Endothelial cell of umbilical vein (primary cell): ENCODE results near the gene DCLRE1B. TPM values are rescaled to one million over a fixed set of nuclear protein-coding genes. Genes with fewer than 3 reads are reported as not detected.

Experiments used
- BruUV-seq: library from RNA; stranded (reverse); fragments of 400-500 nt; replicated peaks from 2 replicates; lab custom pipeline; 2021; lab: Mats Ljungman, UMichigan
- CTCF ChIA-PET: fragments of 300-600, 350-600 bp; sonication (Branson Sonifier 250); formaldehyde crosslinking; loops from one replicate; lab custom pipeline; 2021; ENCODE audit warnings: antibody characterized with exemption, inconsistent platforms; lab: Charles Lee
- POLR2A ChIA-PET: fragments of 300-600, 350-600 bp; sonication (Branson Sonifier 250); formaldehyde crosslinking; loops from one replicate; lab custom pipeline; 2021; ENCODE audit warnings: antibody characterized with exemption, inconsistent platforms; lab: Charles Lee
- DNase-seq: peaks from one replicate; pipeline ENCODE4 v3.0.0-alpha.2; 2011; ENCODE audit warnings: low read depth, low spot score
- FAIRE-seq: peaks from 2 replicates; lab custom pipeline; 2011; peaks lifted over from hg19 to GRCh38; lab: Jason Lieb, UNC
- H2AFZ ChIP-seq: 2 replicates; pipeline ENCODE4 v1.6.0; 2012; ENCODE audit warnings: low read depth, low read length, control low read depth, inconsistent platforms
- H3K27ac ChIP-seq: 2 replicates; pipeline ENCODE4 v1.5.1; 2011; ENCODE audit warnings: low read depth, mild to moderate bottlenecking, control low read depth, low read length, moderate library complexity; ENCODE audit not compliant: insufficient read depth
- H3K27me3 ChIP-seq, 2 experiments: 2 replicates each; pipeline versions ENCODE4 v1.6.0 to v1.6.1; 2011; ENCODE audit warnings: low read length in 2 of 2, mixed read lengths in 1 of 2; ENCODE audit not compliant: control insufficient read depth in 2 of 2, insufficient read depth in 2 of 2
- H3K36me3 ChIP-seq, 2 experiments: 2 replicates in 1 of 2; 3 replicates in 1 of 2; pipeline ENCODE4 v1.5.1; 2011; ENCODE audit warnings: low read length in 2 of 2, mild to moderate bottlenecking in 1 of 2, moderate library complexity in 1 of 2; ENCODE audit not compliant: control insufficient read depth in 2 of 2, insufficient read depth in 2 of 2; ENCODE audit errors: extremely low read depth in 1 of 2
- H3K4me1 ChIP-seq: 3 replicates; pipeline ENCODE4 v1.5.1; 2011; ENCODE audit warnings: mild to moderate bottlenecking, low read length; ENCODE audit not compliant: control insufficient read depth, insufficient read depth; ENCODE audit errors: extremely low read depth
- H3K4me2 ChIP-seq: 2 replicates; pipeline ENCODE4 v1.6.1; 2011; ENCODE audit warnings: low read length, control low read depth, mixed read lengths; ENCODE audit not compliant: insufficient read depth
- H3K4me3 ChIP-seq, 3 experiments: fragments of 200-600 bp in 1 of 3; sonication (generic), shearing (Covaris generic) in 1 of 3; replicated peaks in 1 of 3; 2 replicates each; pipeline ENCODE4 v1.5.1; 2011 to 2016; ENCODE audit warnings: control low read depth in 3 of 3, low read length in 3 of 3, mild to moderate bottlenecking in 2 of 3, inconsistent platforms in 1 of 3, low read depth in 1 of 3, moderate library complexity in 1 of 3; ENCODE audit not compliant: insufficient read depth in 1 of 3
- H3K79me2 ChIP-seq: 2 replicates; pipeline ENCODE4 v1.6.0; 2012; ENCODE audit warnings: low read length, inconsistent platforms; ENCODE audit not compliant: control insufficient read depth, insufficient read depth
- H3K9ac ChIP-seq: replicated peaks from 2 replicates; pipeline ENCODE3; 2011; ENCODE audit warnings: low read length, control low read depth; ENCODE audit not compliant: insufficient read depth; ENCODE audit errors: extremely low read depth
- H3K9me1 ChIP-seq: replicated peaks from 3 replicates; pipeline ENCODE4 v1.6.0; 2011; ENCODE audit warnings: mild to moderate bottlenecking, low read length; ENCODE audit not compliant: control insufficient read depth, insufficient read depth; ENCODE audit errors: extremely low read depth
- H3K9me3 ChIP-seq: replicated peaks from 2 replicates; pipeline ENCODE4 v1.5.1; 2012; ENCODE audit warnings: low read length, inconsistent platforms; ENCODE audit not compliant: control insufficient read depth, insufficient read depth
- H4K20me1 ChIP-seq: replicated peaks from 2 replicates; pipeline ENCODE3; 2011; ENCODE audit warnings: mild to moderate bottlenecking, low read length; ENCODE audit not compliant: control insufficient read depth, insufficient read depth; ENCODE audit errors: extremely low read depth
- EZH2 ChIP-seq: IDR thresholded peaks from 2 replicates; pipeline ENCODE4 v1.6.1; 2012; ENCODE audit warnings: borderline replicate concordance, low read depth, mild to moderate bottlenecking, moderate library complexity, low read length, inconsistent platforms; ENCODE audit not compliant: severe bottlenecking
- FOS ChIP-seq: IDR thresholded peaks from 2 replicates; pipeline ENCODE4 v1.6.1; 2011; ENCODE audit warnings: mild to moderate bottlenecking, low read length, moderate library complexity, borderline replicate concordance; ENCODE audit not compliant: insufficient read depth
- GATA2 ChIP-seq: IDR thresholded peaks from 2 replicates; pipeline ENCODE4 v1.7.0; 2011; ENCODE audit warnings: low read depth, mild to moderate bottlenecking, moderate library complexity, mixed read lengths, low read length; ENCODE audit not compliant: insufficient read length, insufficient read depth
- JUN ChIP-seq: IDR thresholded peaks from 2 replicates; pipeline ENCODE4 v1.6.1; 2011; ENCODE audit warnings: borderline replicate concordance, low read depth; ENCODE audit not compliant: insufficient read length, insufficient read depth
- MYC ChIP-seq: IDR thresholded peaks from one replicate; pipeline ENCODE4 v1.6.1; 2011; ENCODE audit warnings: mild to moderate bottlenecking, low read depth, low read length
- POLR2A ChIP-seq: IDR thresholded peaks from 2 replicates; pipeline ENCODE4 v1.6.1; 2012; ENCODE audit warnings: low read depth, mild to moderate bottlenecking, control low read depth, low read length
- POLR2AphosphoS5 ChIP-seq: IDR thresholded peaks from 2 replicates; pipeline ENCODE4 v1.6.1; 2012; ENCODE audit warnings: low read depth, mild to moderate bottlenecking, control low read depth, low read length, moderate library complexity; ENCODE audit not compliant: insufficient read depth
- dilution Hi-C: fragments of 300-500 bp; cut with MboI; formaldehyde crosslinking; loops from one replicate; pipeline ENCODE4 v1.15.0; 2019; ENCODE audit warnings: low sequenced_read_pairs; ENCODE audit not compliant: extremely low pct_ligation_motif_present
- intact Hi-C: fragments of 100-400 bp; cut with micrococcal nuclease; formaldehyde crosslinking; loops from one replicate; pipeline ENCODE4 v1.10.0; 2022
- polyA plus RNA-seq, 4 experiments: library from polyadenylated mRNA; depleted of rRNA in 3 of 4; stranded (reverse) in 3 of 4; unstranded in 1 of 4; fragments of >200 nt; gene quantifications; 2 replicates each; pipeline versions ENCODE4 v1.2.1 to v1.2.3, GENCODE V29; 2011 to 2012; ENCODE audit warnings: missing spikeins in 1 of 4
- total RNA-seq: library from RNA; stranded (reverse); gene quantifications from 2 replicates; pipeline ENCODE4 v1.2.3, GENCODE V29; 2021
- TF ChIP-seq, protein P1 (sequence below): IDR thresholded peaks from 2 replicates; pipeline ENCODE4 v1.6.1; 2011; ENCODE audit not compliant: insufficient read depth, insufficient read length
- TF ChIP-seq, protein P2 (sequence below), 2 donors: IDR thresholded peaks; 1 replicate in 1 of 2; 2 replicates in 1 of 2; pipeline ENCODE4 v1.5.1; 2011; ENCODE audit warnings: low read length in 2 of 2, mild to moderate bottlenecking in 2 of 2, moderate library complexity in 2 of 2, control low read depth in 1 of 2, inconsistent platforms in 1 of 2, low read depth in 1 of 2; ENCODE audit not compliant: insufficient read depth in 1 of 2; ENCODE audit errors: extremely low read depth in 1 of 2

Gene DCLRE1B
- total and polyA plus RNA-seq, 2 donors (not counting 3 experiments of a cell fraction or from before 2014, with no cell fraction given) = 5.6 to 10.7 TPM

DNA sequence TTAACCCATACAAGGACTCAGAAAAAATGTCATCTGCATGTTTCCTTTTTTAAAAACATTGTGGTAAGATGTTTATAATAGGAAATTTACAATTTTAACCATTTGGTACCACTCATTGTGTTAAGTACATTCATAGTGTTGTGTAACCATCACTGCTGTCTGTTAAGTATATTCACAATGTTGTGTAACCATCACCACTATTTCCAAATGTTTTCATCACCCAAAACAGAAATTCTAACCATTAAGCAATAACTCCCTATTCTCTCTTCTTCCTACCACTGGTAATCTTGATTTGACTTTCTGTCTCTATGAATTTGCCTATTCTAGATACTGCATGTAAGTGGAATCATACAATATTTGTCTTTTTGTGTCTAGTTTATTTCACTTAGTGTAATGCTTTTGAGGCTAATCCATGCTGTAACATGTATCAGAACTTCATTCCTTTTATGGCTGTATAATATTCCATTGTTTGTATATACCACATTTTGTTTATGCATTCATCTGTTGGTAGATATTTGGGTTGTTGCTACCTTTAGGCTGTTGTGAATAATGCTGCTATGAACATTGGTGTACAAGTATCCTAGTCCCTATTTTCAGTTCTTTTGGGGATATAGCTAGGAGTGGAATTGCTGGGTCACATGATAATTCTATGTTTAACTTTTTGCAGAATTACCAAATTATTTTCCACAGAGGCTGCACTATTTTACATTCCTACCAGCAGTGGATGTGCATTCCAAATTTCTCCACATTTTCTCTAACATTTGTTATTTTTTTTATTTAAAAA is 38.1 kb downstream of the DCLRE1B start:
- H3K9me1 ChIP-seq = no peaks in the 10 kb centered on the region
- peaks cover 88% of the 10 kb centered on the region for H3K79me2 ChIP-seq
- ChIA-PET CTCF (no interaction called here), POLR2A (no interaction called here)
- no peaks in the 10 kb centered on the region for H3K27me3 ChIP-seq
- no peak overlapping the region for H3K9ac ChIP-seq
- TF ChIP-seq JUN (no peak), MYC (no peak), GATA2 (no peak), FOS (no peak), EZH2 (no peak), POLR2AphosphoS5 (no peak), POLR2A (no peak)
- TF ChIP-seq, protein P1, sequence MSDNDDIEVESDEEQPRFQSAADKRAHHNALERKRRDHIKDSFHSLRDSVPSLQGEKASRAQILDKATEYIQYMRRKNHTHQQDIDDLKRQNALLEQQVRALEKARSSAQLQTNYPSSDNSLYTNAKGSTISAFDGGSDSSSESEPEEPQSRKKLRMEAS = no peak
- TF ChIP-seq, protein P2, sequence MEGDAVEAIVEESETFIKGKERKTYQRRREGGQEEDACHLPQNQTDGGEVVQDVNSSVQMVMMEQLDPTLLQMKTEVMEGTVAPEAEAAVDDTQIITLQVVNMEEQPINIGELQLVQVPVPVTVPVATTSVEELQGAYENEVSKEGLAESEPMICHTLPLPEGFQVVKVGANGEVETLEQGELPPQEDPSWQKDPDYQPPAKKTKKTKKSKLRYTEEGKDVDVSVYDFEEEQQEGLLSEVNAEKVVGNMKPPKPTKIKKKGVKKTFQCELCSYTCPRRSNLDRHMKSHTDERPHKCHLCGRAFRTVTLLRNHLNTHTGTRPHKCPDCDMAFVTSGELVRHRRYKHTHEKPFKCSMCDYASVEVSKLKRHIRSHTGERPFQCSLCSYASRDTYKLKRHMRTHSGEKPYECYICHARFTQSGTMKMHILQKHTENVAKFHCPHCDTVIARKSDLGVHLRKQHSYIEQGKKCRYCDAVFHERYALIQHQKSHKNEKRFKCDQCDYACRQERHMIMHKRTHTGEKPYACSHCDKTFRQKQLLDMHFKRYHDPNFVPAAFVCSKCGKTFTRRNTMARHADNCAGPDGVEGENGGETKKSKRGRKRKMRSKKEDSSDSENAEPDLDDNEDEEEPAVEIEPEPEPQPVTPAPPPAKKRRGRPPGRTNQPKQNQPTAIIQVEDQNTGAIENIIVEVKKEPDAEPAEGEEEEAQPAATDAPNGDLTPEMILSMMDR (IDR thresholded peaks at IDR 0.05; ENCODE audit: extremely low read depth in 1 of 2, insufficient read depth in 1 of 2, low read depth in 1 of 2, low read length in 2 of 2) = no peak
- H2AFZ ChIP-seq = no peak overlapping the region
- no peak for DNase-seq
- no peak overlapping the region for H3K27ac ChIP-seq
- no peaks in the 10 kb centered on the region for H4K20me1 ChIP-seq
- H3K36me3 ChIP-seq = peaks cover 3 to 10% of the 10 kb centered on the region in 2 experiments
- dilution Hi-C loops = no loop called here
- no TSS peak for BruUV-seq
- FAIRE-seq = no peak
- H3K4me2 ChIP-seq = no peak overlapping the region
- intact Hi-C loops = no loop called here
- no peak overlapping the region for H3K4me3 ChIP-seq
- no peaks in the 10 kb centered on the region for H3K9me3 ChIP-seq
- peaks cover 25% of the 10 kb centered on the region for H3K4me1 ChIP-seq
